Stimulated activated CD8-positive, alpha-beta memory T cell treated with anti-CD3 and anti-CD28 coated beads, Interleukin-4, amount 100 ng/mL, for 24 hours (primary cell): ENCODE measurements around the gene ABL2.
"Not testable (repeated sequence)": the region's sequence is repeated elsewhere in the genome, so short reads cannot be mapped to it uniquely, and the experiment has no call there.

Source experiments
- DNase-seq: peaks from one replicate; pipeline ENCODE4 v3.0.0-alpha.2; 2020; ENCODE audit warnings: low read depth

ABL2 gene

DNA sequence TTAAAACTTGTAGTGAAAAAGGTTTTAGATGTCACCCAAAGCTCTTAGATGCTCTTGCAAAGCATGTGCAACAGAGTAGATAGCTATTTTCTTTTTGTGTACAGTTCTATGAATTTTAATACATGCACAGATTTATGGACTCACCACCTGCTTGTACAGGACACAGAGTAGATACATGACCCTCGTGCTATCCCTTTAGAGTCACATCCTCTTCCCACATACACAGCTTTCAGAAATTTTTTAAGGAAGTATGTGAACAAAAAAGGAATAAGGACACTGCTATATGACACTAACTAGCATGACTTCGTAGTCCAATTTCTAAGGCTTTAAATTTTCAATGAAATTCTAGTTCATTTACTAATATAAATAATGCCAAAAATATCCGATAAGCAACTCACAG is 60.9 kb downstream of the ABL2 start:
- DNase-seq = no peak

DNA sequence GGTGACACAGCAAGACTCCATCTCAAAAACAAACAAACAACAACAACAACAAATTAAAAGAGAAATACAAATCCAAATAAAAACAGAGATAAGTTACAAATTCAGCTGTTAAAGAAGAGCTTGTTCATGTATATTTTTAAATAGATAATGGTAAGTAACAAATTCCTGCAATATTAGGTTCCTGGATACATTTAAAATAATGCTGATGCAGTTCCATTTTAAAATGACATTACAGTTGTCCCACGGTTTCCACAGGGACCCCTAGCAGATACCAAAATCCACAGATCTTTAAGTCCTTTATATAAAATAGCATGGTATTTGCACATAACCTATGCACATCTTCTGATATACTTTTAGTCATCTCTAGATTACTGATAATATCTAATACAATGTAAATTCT is 61.5 kb downstream of the ABL2 start:
- no peak for DNase-seq

DNA sequence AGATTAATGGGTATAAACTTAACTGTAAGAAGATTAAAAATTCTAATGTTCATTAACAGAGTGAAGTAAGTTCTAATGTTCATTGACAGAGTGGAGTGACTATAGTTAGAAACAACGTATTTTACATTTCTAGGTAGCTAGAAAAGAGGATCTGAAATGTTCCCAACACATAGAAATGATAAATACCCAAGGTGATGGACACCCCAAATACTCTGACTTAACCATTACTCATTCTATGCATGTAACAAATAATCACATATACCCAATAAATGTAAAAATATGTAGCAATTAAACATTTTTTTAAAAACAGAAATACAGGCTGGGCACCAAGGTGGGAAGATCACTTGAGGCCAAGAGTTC is 62.1 kb downstream of the ABL2 start:
- no peak for DNase-seq

DNA sequence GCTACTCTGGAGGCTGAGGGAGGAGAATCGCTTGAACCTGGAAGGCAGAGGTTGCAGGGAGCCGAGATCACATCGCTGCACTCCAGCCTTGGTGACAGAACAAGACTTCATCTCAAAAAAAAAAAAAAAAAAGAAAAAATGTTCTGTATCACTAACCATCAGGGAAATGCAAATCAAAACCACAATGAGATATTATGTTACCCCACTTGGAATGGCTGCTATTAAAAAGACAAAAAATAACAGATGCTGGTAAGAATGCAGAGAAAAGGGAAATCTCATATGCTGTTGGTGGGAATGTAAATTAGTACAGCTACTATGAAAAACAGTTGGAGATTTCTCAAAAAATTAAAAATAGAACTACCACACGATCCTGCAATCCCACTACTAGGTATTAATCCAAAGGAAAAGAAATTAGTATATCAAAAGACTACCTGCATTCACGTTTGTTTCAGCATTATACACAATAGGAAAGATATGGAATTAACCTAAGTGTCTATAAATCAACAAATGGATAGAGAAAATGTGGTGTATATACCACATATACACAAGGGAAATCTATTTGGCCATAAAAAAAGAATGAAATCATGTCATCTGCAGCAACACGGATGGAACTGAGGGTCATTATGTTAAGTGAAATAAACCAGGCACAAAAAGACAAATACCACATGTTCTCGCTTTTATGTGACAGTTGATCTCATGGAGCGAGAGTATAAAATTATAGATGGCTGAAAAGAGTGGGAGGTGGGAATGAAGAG is 62.6 kb downstream of the ABL2 start:
- DNase-seq = no peak

DNA sequence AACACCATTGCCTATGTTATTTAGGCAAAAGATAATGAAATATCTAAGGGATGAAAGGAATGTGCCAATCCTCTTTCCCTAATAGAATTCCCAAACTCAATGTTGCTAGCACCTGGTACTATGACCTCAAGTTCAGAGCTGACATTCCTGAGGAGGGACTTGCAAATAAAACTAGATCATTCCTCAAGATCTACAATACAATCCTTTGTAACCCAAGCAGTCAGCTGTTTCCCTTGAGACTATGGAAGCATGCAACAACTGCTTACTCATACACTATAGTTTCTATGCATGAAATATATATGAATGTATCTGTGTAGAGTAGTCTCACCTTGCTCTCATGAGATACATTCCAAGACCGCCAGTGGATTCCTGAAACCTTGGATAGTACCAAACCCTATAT is 65.0 kb downstream of the ABL2 start:
- no peak for DNase-seq

DNA sequence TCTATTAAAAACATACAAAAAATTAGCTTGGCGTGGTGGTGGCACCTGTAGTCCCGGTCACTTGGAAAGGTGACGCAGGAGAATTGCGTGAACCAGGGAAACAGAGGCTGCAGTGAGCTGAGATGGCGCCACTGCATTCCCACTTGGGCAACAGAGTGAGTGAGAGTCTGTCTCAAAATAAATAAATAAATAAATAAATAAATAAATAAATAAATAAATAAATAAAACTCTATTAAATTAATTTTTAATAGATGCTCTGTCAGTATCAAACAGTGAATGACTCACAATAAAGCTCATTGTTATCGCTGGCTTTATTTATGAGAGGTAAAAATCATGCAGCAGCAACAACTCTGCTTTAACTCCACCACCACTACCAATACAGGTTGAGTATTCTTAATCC is 72.8 kb downstream of the ABL2 start:
- no peak for DNase-seq

DNA sequence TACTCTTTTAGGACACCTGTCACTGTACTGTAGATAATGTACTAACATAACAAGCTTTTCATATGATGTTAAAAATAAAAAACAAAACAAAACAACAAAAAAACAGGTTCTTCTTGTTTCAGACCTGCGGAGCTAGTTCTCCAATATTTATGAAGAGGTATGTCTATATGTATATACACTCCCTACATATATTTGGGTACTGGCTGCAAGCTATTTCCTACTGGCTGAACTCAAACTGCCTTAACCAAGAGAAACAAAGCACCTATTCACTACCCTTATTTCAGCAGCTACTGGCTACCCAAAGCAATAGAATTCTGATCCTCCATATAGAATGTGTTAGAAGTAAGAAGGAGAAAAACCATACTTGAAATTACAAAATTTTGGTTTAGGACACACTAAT is 73.5 kb downstream of the ABL2 start:
- no peak for DNase-seq

DNA sequence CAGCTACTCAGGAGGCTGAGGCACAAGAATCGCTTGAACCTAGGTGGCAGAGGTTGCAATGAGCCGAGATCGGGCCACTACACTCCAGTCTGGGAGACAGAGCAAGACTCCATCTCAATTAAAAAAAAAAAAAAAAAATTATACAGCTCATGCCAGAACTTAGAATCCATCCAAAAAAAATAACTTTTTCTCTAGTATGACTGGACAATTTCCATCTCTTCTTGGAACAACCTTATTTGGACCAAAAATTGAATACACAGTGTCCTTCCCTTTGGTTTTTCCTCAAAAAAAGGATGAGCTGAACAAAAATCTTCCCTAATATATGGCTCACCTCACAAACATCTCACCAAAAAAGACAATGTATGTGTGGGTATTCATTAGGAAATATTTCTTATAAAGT is 73.9 kb downstream of the ABL2 start:
- no peak for DNase-seq

DNA sequence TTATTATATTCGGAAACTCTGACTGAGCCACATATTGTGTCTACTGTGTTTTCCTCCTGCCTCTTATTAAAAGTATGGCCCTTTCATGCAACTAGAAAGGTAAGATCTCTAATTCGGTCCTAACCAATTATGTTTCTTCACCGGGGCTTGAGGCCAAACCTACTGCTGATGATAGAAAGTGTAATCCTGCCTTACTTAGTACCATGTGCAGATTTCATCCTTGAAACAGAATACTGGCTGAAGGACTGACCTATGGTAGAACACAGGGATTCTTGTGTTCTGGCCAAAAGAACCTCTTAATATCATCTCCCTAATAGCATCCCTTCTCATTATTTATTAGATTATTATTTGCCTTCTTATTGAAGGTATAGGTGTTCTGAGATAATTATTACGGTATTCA is 75.0 kb downstream of the ABL2 start:
- no peak for DNase-seq

DNA sequence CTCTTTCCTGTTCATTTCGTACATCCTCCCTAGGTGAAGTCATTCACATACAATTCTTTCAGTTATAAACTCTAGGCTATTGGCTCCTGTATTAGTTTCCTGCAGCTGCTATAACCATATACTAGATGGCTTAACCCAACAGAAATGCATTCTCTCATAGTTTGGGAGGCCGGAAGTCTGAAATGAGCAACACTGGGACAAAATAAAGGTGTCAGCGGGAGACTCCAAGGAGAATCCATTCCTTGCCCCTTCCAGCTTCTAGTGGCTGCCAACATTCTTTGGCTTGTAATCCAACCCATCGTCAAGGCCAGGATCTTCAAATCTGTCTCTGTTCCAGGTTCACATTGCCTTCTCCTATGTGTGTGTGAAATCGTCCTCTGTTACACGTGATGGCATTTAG is 76.3 kb downstream of the ABL2 start:
- no peak for DNase-seq

DNA sequence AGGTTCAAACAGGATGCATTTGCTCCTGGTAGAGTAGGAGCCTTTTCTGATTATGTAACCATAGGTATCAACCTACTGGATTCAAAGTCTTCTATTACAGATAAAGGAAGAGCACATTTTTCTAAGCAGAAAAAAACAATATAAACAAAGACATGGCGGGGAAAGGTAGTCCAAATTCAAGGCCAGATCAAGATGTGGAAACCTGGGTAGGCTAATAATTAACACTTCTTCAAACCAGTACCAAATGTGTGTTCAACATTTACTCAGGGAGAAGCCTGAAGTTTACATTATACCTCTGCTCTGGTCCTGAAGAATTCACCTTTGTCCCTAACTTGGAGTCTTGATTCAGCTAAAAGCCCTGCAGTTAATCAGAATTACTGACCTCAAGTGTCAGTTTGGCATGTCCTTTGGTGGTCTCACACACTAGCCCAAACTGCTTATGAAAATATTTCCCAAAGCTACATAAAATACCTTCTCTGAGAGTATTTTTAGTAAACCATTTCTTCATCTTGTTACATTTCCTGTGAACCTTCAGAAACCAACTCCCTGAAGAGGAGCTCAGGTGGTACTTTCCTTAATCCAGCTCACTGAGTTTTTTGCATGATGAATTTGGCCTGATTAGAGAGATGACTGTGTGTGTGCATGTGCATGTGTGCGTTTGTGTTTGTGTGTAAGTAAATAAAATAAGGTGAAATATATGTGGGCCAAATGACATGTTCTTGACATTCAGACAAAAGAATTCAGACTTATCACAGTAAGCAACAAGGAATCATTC is 77.4 kb downstream of the ABL2 start:
- no peak for DNase-seq

DNA sequence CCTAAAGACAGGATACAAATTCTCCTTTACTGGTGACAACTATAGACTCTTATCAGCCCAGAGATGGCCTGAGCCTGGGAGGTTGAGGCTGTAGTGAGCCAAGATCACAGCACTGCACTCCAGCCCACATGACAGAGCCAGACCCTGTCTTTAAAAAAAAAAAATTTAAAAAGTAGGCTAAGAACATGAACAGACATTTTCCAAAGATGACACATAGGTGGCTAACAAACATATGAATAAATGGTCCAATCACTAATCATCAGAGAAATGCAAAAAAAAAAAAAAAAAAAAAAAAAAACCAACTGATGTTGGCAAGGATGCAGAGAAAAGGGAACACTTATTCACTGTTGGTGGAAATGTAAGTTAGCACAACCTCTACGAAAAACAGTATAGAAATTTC is 82.6 kb downstream of the ABL2 start:
- no peak for DNase-seq

DNA sequence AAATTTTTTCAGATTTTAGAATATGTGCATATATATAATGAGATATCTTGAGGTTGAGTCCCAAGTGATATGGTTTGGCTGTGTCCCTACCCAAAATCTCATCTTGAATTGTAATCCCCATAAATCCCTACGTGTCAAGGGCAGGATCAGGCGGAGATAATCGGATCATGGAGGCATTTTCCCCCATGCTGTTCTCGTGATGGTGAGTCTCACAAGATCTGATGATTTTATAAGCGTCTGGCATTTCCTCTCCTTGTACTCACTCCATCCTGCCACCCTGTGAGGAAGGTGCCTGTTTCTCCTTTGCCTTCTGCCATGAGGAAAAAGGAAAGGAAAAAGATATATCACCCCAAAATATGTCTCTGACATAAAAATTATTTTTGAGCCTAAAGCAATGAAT is 83.0 kb downstream of the ABL2 start:
- DNase-seq = no peak

DNA sequence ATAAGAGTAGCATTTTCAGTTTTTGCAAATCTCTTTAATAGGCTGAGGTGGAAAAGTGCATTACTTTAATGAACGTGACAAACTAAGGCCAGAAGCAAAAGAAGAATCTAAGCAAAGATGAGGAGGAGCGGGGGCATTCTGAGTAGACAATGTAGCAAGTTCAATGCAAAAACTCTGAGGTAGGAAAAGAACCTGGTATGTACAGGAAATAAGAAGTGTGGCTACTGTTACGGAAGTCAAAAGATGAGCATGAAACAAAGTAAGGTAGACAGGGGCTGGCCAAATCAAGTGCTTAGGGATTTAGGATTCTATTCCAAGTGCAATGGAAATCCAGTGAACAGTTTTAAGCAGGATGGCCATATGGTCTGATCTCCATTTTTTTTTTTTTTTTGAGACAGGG is 84.0 kb downstream of the ABL2 start:
- no peak for DNase-seq

DNA sequence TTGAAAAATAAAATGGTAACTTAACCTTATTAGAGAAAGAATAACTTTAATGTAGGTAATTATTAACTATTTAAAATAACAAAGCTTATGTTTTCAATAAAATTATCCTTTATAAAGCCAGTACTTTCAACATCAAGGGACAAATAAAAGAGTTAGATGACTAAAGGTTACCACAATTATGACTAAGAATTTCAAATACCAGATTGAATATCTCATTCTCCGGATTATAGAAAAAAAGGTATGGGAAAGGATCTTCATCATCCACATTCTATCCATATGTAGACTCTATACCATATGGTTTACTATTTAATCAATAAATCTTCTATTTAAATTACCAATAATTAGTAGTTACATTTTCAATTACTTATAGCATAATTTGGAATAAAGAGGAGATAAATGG is 84.9 kb downstream of the ABL2 start:
- no peak for DNase-seq

DNA sequence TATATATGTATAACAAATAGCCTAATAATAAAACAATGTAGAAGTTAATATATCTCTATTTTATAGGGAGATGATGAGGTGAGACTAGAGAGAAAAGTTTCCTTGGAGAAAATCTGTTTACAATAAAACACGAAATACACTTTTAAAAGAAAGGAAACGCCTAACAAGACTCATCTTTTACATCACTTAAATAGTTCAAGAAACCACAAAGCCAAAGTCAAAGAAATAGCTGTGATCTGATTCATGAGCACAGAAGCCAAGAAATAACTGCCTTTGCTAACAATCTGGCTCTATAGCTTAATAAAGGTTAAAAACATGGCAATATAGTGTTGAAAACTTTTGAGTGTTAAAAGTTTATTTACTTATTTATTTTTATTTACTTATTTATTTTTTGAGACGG is 86.2 kb downstream of the ABL2 start:
- no peak for DNase-seq

DNA sequence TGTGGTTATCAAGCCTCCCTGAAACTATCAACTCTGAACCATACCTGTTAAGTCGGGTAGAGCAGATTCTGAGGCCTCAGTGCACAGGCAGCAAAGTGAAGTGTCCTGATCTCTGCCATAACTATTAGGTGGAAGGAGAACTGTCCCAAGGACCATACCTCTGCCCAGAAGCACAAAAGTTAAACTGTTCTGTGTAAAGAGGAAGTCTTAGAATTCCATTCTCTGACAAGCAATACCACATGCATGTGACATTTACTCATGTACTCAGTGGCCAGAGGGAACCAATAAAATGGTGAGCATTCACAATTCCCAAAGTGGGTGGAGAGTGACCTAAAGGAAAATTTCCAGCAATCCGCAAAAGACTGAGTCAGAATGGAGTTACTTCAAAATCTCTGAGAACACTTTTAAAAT is 86.6 kb downstream of the ABL2 start:
- DNase-seq = no peak

DNA sequence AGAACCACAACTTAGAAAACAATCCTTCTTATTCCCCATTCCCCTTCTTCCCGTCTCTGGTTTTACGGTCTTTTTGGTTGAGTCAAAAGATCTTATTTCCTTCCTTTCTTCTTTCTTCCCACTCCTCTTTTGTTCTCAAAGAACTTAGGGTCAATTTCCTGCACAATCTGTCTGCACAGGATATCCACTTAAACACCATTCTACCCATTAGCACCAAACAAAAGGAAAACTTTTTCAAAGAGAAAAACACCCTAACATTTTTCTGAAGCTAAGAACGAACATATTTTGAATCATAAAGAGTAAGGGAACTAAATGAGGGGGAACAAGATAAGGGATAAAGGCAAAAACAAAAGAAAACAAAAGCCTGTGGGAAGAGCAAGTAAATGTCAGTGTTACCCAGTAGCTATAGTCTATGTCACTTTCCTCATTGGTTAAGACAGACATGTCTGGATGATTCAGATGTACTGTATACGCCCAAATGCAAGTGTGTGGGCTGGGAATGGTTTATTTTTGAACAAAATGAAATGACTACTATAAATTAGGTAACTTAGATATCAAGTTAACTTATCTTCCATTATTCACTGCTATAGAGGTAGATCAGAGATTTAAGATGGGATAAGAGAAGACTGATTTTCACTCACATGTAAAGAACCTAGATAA is 87.8 kb downstream of the ABL2 start:
- DNase-seq = no peak

DNA sequence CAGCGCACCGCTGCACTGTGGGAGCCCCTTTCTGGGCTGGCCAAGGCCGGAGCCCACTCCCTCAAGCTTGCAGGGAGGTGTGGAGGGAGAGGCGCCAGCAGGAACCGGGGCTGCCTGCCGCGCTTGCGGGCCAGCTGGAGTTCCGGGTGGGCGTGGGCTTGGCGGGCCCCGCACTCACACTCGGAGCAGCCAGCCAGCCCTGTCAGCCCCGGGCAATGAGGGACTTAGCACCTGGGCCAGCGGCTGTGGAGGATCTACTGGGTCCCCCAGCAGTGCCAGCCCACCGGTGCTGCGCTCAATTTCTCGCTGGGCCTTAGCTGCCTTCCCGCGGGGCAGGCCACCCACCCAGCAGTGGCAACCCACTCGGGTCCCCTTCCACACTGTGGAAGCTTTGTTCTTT is 90.7 kb downstream of the ABL2 start:
- not testable (repeated sequence) for DNase-seq

DNA sequence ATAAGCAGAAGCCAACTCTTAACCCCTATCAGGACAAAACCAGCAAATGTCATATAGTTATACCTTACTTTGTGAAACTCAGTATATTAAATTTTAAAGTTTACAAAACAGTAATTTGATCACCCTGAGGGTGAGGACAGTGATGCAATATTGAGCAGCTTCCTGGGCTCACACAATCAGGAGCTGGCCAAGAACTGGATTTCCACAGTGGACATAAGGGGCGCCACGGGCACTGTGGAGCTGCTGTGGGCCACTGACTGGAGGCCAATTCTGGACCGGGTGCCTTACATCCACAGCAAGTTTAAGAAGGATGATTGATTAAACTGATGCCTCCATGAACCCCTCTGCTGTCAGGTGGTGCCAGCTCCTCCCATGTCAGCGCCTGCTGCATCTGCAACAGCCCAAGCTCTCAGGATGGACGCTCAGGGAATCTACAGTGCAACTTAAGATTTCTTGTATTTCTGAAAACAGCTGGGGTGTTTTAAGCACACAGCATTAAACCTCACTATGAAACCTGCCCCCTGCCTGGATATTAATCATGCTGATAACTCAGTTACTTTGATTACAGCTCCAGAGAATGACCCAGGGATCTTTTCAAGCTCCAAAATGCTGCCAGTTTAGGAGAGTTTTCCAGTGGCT is 91.7 kb downstream of the ABL2 start:
- DNase-seq = no peak

DNA sequence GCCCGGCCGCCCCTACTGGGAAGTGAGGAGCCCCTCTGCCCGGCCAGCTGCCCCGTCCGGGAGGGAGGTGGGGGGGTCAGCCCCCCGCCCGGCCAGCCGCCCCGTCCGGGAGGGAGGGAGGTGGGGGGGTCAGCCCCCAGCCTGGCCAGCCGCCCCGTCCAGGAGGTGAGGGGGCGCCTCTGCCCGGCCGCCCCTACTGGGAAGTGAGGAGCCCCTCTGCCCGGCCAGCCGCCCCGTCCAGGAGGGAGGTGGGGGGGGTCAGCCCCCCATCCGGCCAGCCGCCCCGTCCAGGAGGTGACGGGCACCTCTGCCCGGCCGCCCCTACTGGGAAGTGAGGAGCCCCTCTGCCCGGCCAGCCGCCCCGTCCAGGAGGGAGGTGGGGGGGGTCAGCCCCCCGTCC is 93.8 kb downstream of the ABL2 start:
- DNase-seq = not testable (repeated sequence)

DNA sequence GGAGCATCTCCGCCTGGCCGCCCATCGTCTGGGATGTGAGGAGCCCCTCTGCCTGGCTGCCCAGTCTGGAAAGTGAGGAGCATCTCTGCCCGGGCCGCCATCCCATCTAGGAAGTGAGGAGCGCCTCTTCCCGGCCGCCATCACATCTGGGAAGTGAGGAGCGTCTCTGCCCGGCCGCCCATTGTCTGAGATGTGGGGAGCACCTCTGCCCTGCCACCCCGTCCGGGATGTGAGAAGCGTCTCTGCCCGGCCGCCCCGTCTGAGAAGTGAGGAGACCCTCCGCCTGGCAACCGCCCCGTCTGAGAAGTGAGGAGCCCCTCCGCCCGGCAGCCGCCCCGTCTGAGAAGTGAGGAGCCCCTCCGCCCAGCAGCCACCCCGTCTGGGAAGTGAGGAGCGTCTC is 94.3 kb downstream of the ABL2 start:
- not testable (repeated sequence) for DNase-seq
